ENCODE data around the gene TMEM95. TPM values are rescaled to one million over a fixed set of nuclear protein-coding genes. Genes with fewer than 3 reads are reported as not detected.

The TMEM95 gene
- total and polyA plus RNA-seq, 10 of the 15 experiments (the other 5 are each of a cell fraction or from before 2014, with no cell fraction given), result 0.05 to 0.28 TPM; not detected in 8

GRCh38 chr17:7347630-7348477 lies 7.1 kb upstream of the TMEM95 start:
- SMC1A ChIA-PET (ENCODE audit: uncharacterized antibody, unreplicated experiment), result interaction anchor here (2.6 to 4.8 kb wide), 2 partner anchors 11 to 18 kb away, joined by 10 to 33 read pairs; partner anchors contain the start of gene ACAP1

More at GRCh38 chr17:7347630-7348477, 7.1 kb upstream of the TMEM95 start:
- H3K4me2 ChIP-seq (ENCODE audit: control insufficient read depth, insufficient read depth), result no peak overlapping the region
- no peak overlapping the region for H3K27ac ChIP-seq (ENCODE audit: control insufficient read depth, insufficient read depth)
- no peak for DNase-seq (ENCODE audit: low read depth, low spot score)
- 92% methylated on average over 18 of the region's 19 CpGs for WGBS (ENCODE audit: insufficient coverage, insufficient replicate concordance, low lambda C conversion rate, missing lambda C conversion rate)
- H4K20me1 ChIP-seq (ENCODE audit: control insufficient read depth, insufficient read depth), result no peaks in the 10 kb centered on the region
- ChIA-PET RAD21 (ENCODE audit: unreplicated experiment) (interaction anchor here (0.5 to 5.0 kb wide), 3 partner anchors 11 to 911 kb away, joined by 3 to 45 read pairs (median 4); partner anchors contain the start of gene ACAP1), POLR2A (interaction anchor here (0.8 to 5.2 kb wide), 3 partner anchors 8 to 18 kb away, joined by 3 to 52 read pairs (median 31); partner anchors contain the start of genes ACAP1 and NEURL4), CTCF (interaction anchor here (0.9 to 4.4 kb wide), 4 partner anchors 9 to 68 kb away, joined by 3 to 34 read pairs (median 3); partner anchors contain the start of gene ACAP1)
- peaks cover 7% of the 10 kb centered on the region for H3K4me1 ChIP-seq (ENCODE audit: control insufficient read depth, insufficient read depth, low read length)
- intact Hi-C loops (cut with micrococcal nuclease; ENCODE audit: unreplicated experiment) (no loop called here), in situ Hi-C loops (cut with MboI) (no loop called here)
- no TSS peak for BruUV-seq (replicated peaks)
- H3K36me3 ChIP-seq (ENCODE audit: control insufficient read depth in 2 of 2, insufficient read depth in 2 of 2, low read length in 1 of 2), result peaks cover 14 to 26% of the 10 kb centered on the region in 2 experiments
- no peak overlapping the region for H2AFZ ChIP-seq (ENCODE audit: control insufficient read depth, low read depth, low read length)
- H3K9me3 ChIP-seq (replicated peaks; ENCODE audit: control insufficient read depth, insufficient read depth, low read length), result no peaks in the 10 kb centered on the region
- H3K9ac ChIP-seq (ENCODE audit: control insufficient read depth, insufficient read depth, low read length), result no peak overlapping the region
- no peaks in the 10 kb centered on the region for H3K27me3 ChIP-seq (replicated peaks in 1 of 2; ENCODE audit: control insufficient read depth in 2 of 2, insufficient read depth in 2 of 2, low read length in 1 of 2)
- peaks cover 5% of the 10 kb centered on the region; the same call in 1 of the 2 replicates for H3K79me2 ChIP-seq (ENCODE audit: control insufficient read depth, insufficient read depth, low read length)
- no peak overlapping the region for H3K4me3 ChIP-seq
- TF ChIP-seq, protein P1, sequence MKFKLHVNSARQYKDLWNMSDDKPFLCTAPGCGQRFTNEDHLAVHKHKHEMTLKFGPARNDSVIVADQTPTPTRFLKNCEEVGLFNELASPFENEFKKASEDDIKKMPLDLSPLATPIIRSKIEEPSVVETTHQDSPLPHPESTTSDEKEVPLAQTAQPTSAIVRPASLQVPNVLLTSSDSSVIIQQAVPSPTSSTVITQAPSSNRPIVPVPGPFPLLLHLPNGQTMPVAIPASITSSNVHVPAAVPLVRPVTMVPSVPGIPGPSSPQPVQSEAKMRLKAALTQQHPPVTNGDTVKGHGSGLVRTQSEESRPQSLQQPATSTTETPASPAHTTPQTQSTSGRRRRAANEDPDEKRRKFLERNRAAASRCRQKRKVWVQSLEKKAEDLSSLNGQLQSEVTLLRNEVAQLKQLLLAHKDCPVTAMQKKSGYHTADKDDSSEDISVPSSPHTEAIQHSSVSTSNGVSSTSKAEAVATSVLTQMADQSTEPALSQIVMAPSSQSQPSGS (IDR thresholded peaks at IDR 0.05; ENCODE audit: low read length), result no peak
- TF ChIP-seq MYB (IDR thresholded peaks at IDR 0.05; ENCODE audit: borderline replicate concordance, low read depth, low read length) (no peak), RAD51 (IDR thresholded peaks at IDR 0.05) (no peak), PRDM15 (CRISPR knock-in tag; IDR thresholded peaks at IDR 0.05) (no peak), ETV6 (conservative IDR thresholded peaks at IDR 0.05 in 1 of 2, IDR thresholded peaks at IDR 0.05 in 1 of 2; ENCODE audit: borderline replicate concordance in 1 of 2, low read depth in 1 of 2) (no peak), KDM1A (IDR thresholded peaks at IDR 0.05; ENCODE audit: borderline replicate concordance) (no peak), IRF3 (IDR thresholded peaks at IDR 0.05) (no peak), ESRRA (IDR thresholded peaks at IDR 0.05; ENCODE audit: low read length) (no peak), FOXK2 (IDR thresholded peaks at IDR 0.05) (no peak)
- no peak for ATAC-seq
- FAIRE-seq, result no peak

Measured in GM12878 (cell line).